Measurements from ENCODE around the gene CHURC1. TPM values are rescaled to one million over a fixed set of nuclear protein-coding genes. Genes with fewer than 3 reads are reported as not detected.
"Not testable (repeated sequence)": the region's sequence is repeated elsewhere in the genome, so short reads cannot be mapped to it uniquely, and the experiment has no call there.

Gene CHURC1
- total and polyA plus RNA-seq, 3 donors from 2014 or later, result 53.5 to 62.8 (median 55.7) TPM

DNA sequence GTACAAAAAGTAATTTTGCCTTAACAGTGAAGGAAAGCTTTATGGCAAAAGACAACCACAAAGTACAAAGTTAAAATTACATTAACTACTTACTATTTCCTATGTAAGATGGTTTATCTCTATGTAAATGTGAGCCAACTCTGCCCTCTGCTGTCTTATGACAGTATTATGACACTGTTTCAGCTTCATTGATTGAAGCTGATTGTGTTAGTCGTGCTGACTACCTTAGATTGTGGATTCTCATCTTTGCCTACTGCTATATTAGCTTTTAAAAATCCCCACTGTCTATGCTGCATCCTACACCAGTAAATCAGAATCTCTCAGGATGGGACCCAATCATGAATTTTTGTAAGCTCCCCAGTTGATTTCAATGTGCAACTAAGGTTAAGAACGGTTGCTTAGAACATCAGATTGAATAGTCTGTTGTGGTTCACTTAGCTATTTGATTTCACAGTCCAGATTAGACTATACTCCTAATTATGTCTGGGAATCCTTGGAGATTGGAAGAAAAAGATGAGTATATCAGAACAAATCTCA, 22.3 kb upstream of the CHURC1 start:
- TF ChIP-seq CTCF (IDR thresholded peaks at IDR 0.05) (peak in 2 of 3 experiments; percentile 31 to 51), POLR2A (IDR thresholded peaks at IDR 0.05) (no peak)
- H3K36me3 ChIP-seq (ENCODE audit: low read depth, missing control alignments), result no peaks in the 10 kb centered on the region
- no peak overlapping the region for H3K4me3 ChIP-seq
- intact Hi-C loops (cut with DNase I; ENCODE audit: low total_unique reads), result no loop called here
- no peak for DNase-seq
- no peaks in the 10 kb centered on the region for H3K27me3 ChIP-seq
- no peaks in the 10 kb centered on the region for H3K4me1 ChIP-seq
- no peaks in the 10 kb centered on the region for H3K9me3 ChIP-seq
- 53 to 59% methylated on average over 2 of the region's 2 CpGs for WGBS, 2 donors
- H3K27ac ChIP-seq, result no peak overlapping the region

DNA sequence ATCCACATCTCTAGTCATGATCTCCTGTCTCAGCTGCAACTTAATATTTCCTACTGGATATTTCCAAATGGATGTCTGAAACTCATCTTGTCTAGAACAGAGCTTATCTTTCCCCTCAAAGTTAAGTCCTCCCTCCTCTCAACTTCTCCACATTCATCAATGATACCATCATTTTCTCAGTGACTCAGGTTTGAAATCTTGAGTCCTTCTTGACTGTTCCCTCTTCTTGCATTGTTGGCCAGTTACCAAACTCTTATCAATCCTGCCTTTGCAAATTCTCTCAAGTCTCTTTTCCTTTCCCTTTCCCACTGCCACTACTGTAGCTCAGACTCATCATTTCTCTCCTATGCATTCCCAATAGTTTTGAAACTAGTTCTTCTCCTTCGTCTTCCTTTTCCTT, 14.3 kb upstream of the CHURC1 start:
- TF ChIP-seq POLR2A (IDR thresholded peaks at IDR 0.05) (no peak), CTCF (IDR thresholded peaks at IDR 0.05) (no peak)
- WGBS, 2 donors, result 85 to 94% methylated on average over 1 of the region's 1 CpG
- no peak for DNase-seq

DNA sequence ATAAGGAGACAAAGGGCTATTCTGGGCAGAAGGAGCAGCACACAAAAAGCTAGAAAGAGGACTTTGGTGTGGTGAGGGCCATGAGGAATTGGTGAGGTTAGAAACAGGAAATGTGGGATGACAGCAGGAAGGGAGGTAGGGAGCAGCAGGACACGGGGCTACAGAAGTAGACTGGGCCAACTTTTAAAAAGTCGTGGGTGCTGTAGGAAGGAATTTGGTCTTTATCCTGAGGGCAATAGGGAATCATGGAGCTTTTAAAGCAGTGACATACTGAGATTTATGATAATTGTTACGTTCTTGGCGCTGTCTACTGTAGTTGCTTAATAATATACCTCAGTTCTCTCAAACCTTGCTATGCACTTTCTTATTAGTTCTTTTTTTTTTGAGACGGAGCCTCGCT, 8.2 kb upstream of the CHURC1 start:
- H3K4me1 ChIP-seq, result no peaks in the 10 kb centered on the region
- no peaks in the 10 kb centered on the region for H3K36me3 ChIP-seq (ENCODE audit: low read depth, missing control alignments)
- intact Hi-C loops (cut with DNase I; ENCODE audit: low total_unique reads), result no loop called here
- H3K27ac ChIP-seq, result no peak overlapping the region
- no peak for DNase-seq
- H3K27me3 ChIP-seq, result no peaks in the 10 kb centered on the region
- 76 to 77% methylated on average over 6 of the region's 6 CpGs for WGBS, 2 donors
- TF ChIP-seq POLR2A (IDR thresholded peaks at IDR 0.05) (no peak), CTCF (IDR thresholded peaks at IDR 0.05) (no peak)
- H3K4me3 ChIP-seq, result no peak overlapping the region
- no peaks in the 10 kb centered on the region for H3K9me3 ChIP-seq

More for the DNA sequence above, 14.3 kb upstream of the CHURC1 start:
- H3K27ac ChIP-seq, result no peak overlapping the region
- H3K27me3 ChIP-seq, result no peaks in the 10 kb centered on the region
- intact Hi-C loops (cut with DNase I; ENCODE audit: low total_unique reads), result no loop called here
- H3K4me1 ChIP-seq, result no peaks in the 10 kb centered on the region
- no peak overlapping the region for H3K4me3 ChIP-seq
- H3K9me3 ChIP-seq, result no peaks in the 10 kb centered on the region
- no peaks in the 10 kb centered on the region for H3K36me3 ChIP-seq (ENCODE audit: low read depth, missing control alignments)

DNA sequence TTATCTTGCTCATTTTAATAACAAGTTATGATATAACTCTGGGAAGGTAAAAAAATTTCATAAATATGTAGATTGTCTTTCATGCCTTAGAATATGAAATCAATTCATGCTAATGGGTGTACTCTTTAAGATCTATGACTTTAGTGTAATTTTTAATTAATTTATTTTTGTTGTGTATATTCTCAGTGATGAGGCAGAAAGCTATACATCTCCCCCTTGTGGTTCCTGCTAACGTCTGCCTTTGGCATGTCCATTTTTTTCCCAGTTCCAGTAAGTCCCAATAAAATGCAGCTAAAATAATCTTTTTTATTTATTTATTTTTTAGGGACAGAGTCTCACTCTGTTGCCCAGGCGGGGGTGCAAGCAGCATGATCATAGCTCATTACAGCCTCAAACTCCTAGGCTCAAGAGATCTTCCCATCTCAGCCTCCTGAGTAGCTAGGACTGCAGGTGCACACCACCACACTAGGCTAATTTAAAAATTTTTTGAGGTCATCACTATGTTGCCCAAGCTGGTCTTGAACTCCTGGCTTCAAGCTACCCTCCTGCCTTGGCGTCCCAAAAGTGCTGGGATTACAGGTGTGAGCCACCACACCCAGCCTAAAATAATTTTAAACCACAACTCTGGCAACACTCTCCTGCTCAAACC, 3.3 kb upstream of the CHURC1 start:
- Histone ChIP-seq H3K27ac (no peak overlapping the region), H3K4me3 (no peak overlapping the region), H3K9me3 (no peaks in the 10 kb centered on the region), H3K27me3 (no peaks in the 10 kb centered on the region), H3K4me1 (peaks cover 19% of the 10 kb centered on the region), H3K36me3 (ENCODE audit: low read depth, missing control alignments) (no peaks in the 10 kb centered on the region)
- TF ChIP-seq CTCF (IDR thresholded peaks at IDR 0.05) (peak in 2 of 3 experiments; percentile 10 to 48), POLR2A (IDR thresholded peaks at IDR 0.05) (no peak)
- no peak for DNase-seq
- 38 to 51% methylated on average over 3 of the region's 3 CpGs for WGBS, 2 donors
- intact Hi-C loops (cut with DNase I; ENCODE audit: low total_unique reads), result no loop called here

DNA sequence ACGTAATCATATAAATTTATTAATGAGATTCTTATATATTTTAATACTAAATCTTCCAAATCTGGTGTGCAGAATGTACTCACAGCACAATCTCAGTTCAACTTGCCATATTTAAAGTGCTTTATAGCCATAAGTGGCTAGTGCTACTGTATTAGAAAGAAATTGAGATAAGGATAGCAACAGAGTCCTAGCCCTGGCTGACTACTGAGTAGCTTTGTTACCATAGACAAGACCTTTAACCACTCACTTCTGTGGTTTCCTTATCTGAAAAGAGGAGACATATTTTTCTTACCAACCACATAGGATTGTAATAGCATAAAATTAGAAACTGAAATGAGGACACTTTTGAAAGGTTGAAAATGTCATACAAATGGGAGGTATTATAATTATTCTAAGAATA, 2.0 kb upstream of the CHURC1 start:
- Histone ChIP-seq H3K4me1 (peaks cover 19% of the 10 kb centered on the region), H3K27me3 (no peaks in the 10 kb centered on the region), H3K9me3 (no peaks in the 10 kb centered on the region), H3K36me3 (ENCODE audit: low read depth, missing control alignments) (no peaks in the 10 kb centered on the region), H3K4me3 (no peak overlapping the region), H3K27ac (no peak overlapping the region)
- WGBS, 2 donors, result 40 to 50% methylated on average over 1 of the region's 1 CpG
- no peak for DNase-seq
- no peak for TF ChIP-seq POLR2A (IDR thresholded peaks at IDR 0.05)
- TF ChIP-seq CTCF (IDR thresholded peaks at IDR 0.05), result no peak
- intact Hi-C loops (cut with DNase I; ENCODE audit: low total_unique reads), result no loop called here

GRCh38 chr14:64913477-64913876, 778 bp upstream of the CHURC1 start:
- H3K9me3 ChIP-seq; intact Hi-C loops (cut with DNase I; ENCODE audit: low total_unique reads); DNase-seq; H3K27me3 ChIP-seq; H3K36me3 ChIP-seq (ENCODE audit: low read depth, missing control alignments): not testable (repeated sequence)
- WGBS, 2 donors, result 60 to 65% methylated on average over 5 of the region's 5 CpGs
- Histone ChIP-seq H3K27ac (peak overlapping the region in 1 of 2 donors; percentile 93), H3K4me3 (peak overlapping the region; percentile 97 to 98), H3K4me1 (peaks cover 19% of the 10 kb centered on the region)

Measured in testis (tissue), 3 donors.